HepG2 (cell line): ENCODE data around the gene RAP1A. TPM values are rescaled to one million over a fixed set of nuclear protein-coding genes. Genes with fewer than 3 reads are reported as not detected.

Experiments
- ELF4 ChIP-seq: sonication (generic); formaldehyde crosslinking; IDR thresholded peaks from 2 replicates; pipeline ENCODE4 v1.5.0; 2020; ENCODE audit warnings: missing genetic modification reagents, mild to moderate bottlenecking, moderate library complexity, borderline replicate concordance
- GTF3A ChIP-seq: sonication (generic); formaldehyde crosslinking; conservative IDR thresholded peaks from 2 replicates; pipeline ENCODE4 v1.4.0; 2020; ENCODE audit warnings: mild to moderate bottlenecking, missing genetic modification reagents
- MEIS2 ChIP-seq: sonication (generic); formaldehyde crosslinking; IDR thresholded peaks from 2 replicates; pipeline ENCODE4 v1.9.0; 2021; ENCODE audit warnings: mild to moderate bottlenecking, missing genetic modification reagents
- NFE2L1 ChIP-seq: sonication (generic); formaldehyde crosslinking; IDR thresholded peaks from 2 replicates; pipeline ENCODE4 v1.4.0; 2020; ENCODE audit warnings: missing genetic modification reagents, mild to moderate bottlenecking, borderline replicate concordance
- POLR2AphosphoS2 ChIP-seq: IDR thresholded peaks from 2 replicates; pipeline ENCODE4 v1.6.1; 2011; ENCODE audit warnings: low read depth, low read length, improper control_type of control experiment
- SP4 ChIP-seq: sonication (generic); formaldehyde crosslinking; IDR thresholded peaks from 2 replicates; pipeline ENCODE4 v1.8.1; 2023; ENCODE audit warnings: mild to moderate bottlenecking, missing genetic modification reagents
- ZNF746 ChIP-seq: sonication (generic); formaldehyde crosslinking; IDR thresholded peaks from 2 replicates; pipeline ENCODE4 v1.8.0; 2022; ENCODE audit warnings: mild to moderate bottlenecking, missing genetic modification reagents
- polyA plus RNA-seq, 8 experiments: library from polyadenylated mRNA; depleted of rRNA in 3 of 8; stranded (reverse) in 7 of 8; unstranded in 1 of 8; fragments of >200 nt; fragmentation: Illumina TruSeq in 4 of 8; extraction: Trizol in 4 of 8; gene quantifications; 2 replicates each; pipeline versions ENCODE4 v1.2.1 to v1.2.3, GENCODE V29; 2011 to 2016; ENCODE audit warnings: low read depth in 4 of 8, missing spikeins in 1 of 8, mixed read lengths in 1 of 8; ENCODE audit not compliant: insufficient read depth in 1 of 8
- total RNA-seq, 5 experiments: library from RNA; depleted of rRNA; stranded (reverse); fragments of >200 nt; fragmentation: Illumina TruSeq; extraction: Trizol; gene quantifications; 2 replicates each; pipeline ENCODE4 v1.2.3, GENCODE V29; 2016; ENCODE audit warnings: low read depth in 1 of 5
- TF ChIP-seq, protein P1 (sequence below): sonication (generic); formaldehyde crosslinking; IDR thresholded peaks from 2 replicates; pipeline ENCODE4 v1.5.0; 2020; ENCODE audit warnings: missing genetic modification reagents
- TF ChIP-seq, protein P2 (sequence below): sonication (generic); formaldehyde crosslinking; IDR thresholded peaks from 2 replicates; pipeline ENCODE4 v1.4.0; 2020; ENCODE audit warnings: missing genetic modification reagents
- TF ChIP-seq, protein P3 (sequence below): sonication (generic); formaldehyde crosslinking; IDR thresholded peaks from 2 replicates; pipeline ENCODE4 v1.4.0; 2020; ENCODE audit warnings: mild to moderate bottlenecking, missing genetic modification reagents
- TF ChIP-seq, protein P4 (sequence below): IDR thresholded peaks from 2 replicates; pipeline ENCODE4 v1.6.1; 2016; ENCODE audit warnings: missing compliant biosample characterization, missing genetic modification reagents, borderline replicate concordance
- TF ChIP-seq, protein P5 (sequence below): IDR thresholded peaks from 2 replicates; pipeline ENCODE4 v1.4.0; 2020; ENCODE audit warnings: mild to moderate bottlenecking, missing genetic modification reagents
- TF ChIP-seq, protein P6 (sequence below): IDR thresholded peaks from 2 replicates; pipeline ENCODE4 v1.6.1; 2016; ENCODE audit warnings: missing compliant biosample characterization, missing genetic modification reagents, borderline replicate concordance
- TF ChIP-seq, protein P7 (sequence below): IDR thresholded peaks from 2 replicates; pipeline ENCODE4 v1.6.1; 2016; ENCODE audit warnings: missing genetic modification reagents, missing compliant biosample characterization

The RAP1A gene
- total and polyA plus RNA-seq, 2 of the 13 experiments (the other 11 are each of a cell fraction or from before 2014, with no cell fraction given), result 19.0 to 20.7 TPM

DNA sequence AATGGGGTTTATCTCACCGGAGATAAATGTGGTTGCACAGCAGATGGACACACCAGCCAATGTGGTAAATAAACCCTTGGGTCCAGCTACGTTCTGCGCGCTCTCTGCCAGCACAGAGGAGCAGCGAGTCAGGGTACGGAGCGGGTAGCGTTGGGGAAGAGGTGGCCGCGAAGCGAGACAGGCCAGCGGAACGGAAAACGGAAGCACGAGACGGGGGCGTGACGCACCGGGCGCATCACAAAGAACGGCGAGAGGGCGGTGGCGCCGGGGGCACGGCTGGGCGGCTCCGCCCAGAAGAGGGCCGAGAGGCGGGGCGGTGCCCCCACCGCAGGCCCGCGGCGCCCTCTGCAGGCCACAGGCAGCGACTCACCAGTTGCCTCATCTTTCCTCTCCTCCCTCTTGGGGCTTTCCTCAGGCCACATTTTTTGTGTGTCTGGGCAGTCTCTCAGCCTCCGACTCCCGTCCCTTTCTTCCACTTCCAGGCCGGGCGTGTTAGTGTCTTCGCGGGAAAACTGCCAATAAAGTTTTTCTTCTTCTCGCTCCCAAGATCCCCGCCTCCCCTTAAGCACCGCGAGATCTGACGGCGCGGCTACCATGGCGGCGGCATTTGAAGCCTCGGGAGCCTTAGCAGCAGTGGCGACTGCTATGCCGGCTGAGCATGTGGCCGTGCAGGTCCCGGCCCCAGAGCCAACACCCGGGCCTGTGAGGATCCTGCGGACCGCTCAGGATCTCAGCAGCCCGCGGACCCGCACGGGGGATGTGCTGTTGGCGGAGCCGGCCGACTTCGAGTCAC is 135.9 kb downstream of the RAP1A start, which contains the start of gene DDX20 (continued):
- TF ChIP-seq, protein P1, sequence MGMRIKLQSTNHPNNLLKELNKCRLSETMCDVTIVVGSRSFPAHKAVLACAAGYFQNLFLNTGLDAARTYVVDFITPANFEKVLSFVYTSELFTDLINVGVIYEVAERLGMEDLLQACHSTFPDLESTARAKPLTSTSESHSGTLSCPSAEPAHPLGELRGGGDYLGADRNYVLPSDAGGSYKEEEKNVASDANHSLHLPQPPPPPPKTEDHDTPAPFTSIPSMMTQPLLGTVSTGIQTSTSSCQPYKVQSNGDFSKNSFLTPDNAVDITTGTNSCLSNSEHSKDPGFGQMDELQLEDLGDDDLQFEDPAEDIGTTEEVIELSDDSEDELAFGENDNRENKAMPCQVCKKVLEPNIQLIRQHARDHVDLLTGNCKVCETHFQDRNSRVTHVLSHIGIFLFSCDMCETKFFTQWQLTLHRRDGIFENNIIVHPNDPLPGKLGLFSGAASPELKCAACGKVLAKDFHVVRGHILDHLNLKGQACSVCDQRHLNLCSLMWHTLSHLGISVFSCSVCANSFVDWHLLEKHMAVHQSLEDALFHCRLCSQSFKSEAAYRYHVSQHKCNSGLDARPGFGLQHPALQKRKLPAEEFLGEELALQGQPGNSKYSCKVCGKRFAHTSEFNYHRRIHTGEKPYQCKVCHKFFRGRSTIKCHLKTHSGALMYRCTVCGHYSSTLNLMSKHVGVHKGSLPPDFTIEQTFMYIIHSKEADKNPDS, result no peak
- TF ChIP-seq, protein P2, sequence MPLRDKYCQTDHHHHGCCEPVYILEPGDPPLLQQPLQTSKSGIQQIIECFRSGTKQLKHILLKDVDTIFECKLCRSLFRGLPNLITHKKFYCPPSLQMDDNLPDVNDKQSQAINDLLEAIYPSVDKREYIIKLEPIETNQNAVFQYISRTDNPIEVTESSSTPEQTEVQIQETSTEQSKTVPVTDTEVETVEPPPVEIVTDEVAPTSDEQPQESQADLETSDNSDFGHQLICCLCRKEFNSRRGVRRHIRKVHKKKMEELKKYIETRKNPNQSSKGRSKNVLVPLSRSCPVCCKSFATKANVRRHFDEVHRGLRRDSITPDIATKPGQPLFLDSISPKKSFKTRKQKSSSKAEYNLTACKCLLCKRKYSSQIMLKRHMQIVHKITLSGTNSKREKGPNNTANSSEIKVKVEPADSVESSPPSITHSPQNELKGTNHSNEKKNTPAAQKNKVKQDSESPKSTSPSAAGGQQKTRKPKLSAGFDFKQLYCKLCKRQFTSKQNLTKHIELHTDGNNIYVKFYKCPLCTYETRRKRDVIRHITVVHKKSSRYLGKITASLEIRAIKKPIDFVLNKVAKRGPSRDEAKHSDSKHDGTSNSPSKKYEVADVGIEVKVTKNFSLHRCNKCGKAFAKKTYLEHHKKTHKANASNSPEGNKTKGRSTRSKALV, result no peak
- TF ChIP-seq GTF3A (no peak), POLR2AphosphoS2 (no peak), ELF4 (CRISPR knock-in tag) (no peak), MEIS2 (CRISPR knock-in tag) (peak; percentile 8), SP4 (CRISPR knock-in tag) (peak; percentile 90), ZNF746 (CRISPR knock-in tag) (peak; percentile 74; the same call in 1 of the 2 replicates), NFE2L1 (CRISPR knock-in tag) (0 out of 2 replicates have a peak, but pooled peaks have one; percentile 23)
- TF ChIP-seq, protein P3, sequence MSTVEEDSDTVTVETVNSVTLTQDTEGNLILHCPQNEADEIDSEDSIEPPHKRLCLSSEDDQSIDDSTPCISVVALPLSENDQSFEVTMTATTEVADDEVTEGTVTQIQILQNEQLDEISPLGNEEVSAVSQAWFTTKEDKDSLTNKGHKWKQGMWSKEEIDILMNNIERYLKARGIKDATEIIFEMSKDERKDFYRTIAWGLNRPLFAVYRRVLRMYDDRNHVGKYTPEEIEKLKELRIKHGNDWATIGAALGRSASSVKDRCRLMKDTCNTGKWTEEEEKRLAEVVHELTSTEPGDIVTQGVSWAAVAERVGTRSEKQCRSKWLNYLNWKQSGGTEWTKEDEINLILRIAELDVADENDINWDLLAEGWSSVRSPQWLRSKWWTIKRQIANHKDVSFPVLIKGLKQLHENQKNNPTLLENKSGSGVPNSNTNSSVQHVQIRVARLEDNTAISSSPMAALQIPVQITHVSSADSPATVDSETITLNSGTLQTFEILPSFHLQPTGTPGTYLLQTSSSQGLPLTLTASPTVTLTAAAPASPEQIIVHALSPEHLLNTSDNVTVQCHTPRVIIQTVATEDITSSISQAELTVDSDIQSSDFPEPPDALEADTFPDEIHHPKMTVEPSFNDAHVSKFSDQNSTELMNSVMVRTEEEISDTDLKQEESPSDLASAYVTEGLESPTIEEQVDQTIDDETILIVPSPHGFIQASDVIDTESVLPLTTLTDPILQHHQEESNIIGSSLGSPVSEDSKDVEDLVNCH (CRISPR knock-in tag), result no peak
- TF ChIP-seq, protein P4, sequence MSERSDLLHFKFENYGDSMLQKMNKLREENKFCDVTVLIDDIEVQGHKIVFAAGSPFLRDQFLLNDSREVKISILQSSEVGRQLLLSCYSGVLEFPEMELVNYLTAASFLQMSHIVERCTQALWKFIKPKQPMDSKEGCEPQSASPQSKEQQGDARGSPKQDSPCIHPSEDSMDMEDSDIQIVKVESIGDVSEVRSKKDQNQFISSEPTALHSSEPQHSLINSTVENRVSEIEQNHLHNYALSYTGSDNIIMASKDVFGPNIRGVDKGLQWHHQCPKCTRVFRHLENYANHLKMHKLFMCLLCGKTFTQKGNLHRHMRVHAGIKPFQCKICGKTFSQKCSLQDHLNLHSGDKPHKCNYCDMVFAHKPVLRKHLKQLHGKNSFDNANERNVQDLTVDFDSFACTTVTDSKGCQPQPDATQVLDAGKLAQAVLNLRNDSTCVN, result no peak; the same call in 1 of the 2 replicates
- TF ChIP-seq, protein P5, sequence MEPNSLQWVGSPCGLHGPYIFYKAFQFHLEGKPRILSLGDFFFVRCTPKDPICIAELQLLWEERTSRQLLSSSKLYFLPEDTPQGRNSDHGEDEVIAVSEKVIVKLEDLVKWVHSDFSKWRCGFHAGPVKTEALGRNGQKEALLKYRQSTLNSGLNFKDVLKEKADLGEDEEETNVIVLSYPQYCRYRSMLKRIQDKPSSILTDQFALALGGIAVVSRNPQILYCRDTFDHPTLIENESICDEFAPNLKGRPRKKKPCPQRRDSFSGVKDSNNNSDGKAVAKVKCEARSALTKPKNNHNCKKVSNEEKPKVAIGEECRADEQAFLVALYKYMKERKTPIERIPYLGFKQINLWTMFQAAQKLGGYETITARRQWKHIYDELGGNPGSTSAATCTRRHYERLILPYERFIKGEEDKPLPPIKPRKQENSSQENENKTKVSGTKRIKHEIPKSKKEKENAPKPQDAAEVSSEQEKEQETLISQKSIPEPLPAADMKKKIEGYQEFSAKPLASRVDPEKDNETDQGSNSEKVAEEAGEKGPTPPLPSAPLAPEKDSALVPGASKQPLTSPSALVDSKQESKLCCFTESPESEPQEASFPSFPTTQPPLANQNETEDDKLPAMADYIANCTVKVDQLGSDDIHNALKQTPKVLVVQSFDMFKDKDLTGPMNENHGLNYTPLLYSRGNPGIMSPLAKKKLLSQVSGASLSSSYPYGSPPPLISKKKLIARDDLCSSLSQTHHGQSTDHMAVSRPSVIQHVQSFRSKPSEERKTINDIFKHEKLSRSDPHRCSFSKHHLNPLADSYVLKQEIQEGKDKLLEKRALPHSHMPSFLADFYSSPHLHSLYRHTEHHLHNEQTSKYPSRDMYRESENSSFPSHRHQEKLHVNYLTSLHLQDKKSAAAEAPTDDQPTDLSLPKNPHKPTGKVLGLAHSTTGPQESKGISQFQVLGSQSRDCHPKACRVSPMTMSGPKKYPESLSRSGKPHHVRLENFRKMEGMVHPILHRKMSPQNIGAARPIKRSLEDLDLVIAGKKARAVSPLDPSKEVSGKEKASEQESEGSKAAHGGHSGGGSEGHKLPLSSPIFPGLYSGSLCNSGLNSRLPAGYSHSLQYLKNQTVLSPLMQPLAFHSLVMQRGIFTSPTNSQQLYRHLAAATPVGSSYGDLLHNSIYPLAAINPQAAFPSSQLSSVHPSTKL (CRISPR knock-in tag), result peak; percentile 59
- TF ChIP-seq, protein P6, sequence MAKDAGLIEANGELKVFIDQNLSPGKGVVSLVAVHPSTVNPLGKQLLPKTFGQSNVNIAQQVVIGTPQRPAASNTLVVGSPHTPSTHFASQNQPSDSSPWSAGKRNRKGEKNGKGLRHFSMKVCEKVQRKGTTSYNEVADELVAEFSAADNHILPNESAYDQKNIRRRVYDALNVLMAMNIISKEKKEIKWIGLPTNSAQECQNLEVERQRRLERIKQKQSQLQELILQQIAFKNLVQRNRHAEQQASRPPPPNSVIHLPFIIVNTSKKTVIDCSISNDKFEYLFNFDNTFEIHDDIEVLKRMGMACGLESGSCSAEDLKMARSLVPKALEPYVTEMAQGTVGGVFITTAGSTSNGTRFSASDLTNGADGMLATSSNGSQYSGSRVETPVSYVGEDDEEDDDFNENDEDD (CRISPR knock-in tag), result peak; percentile 92
- TF ChIP-seq, protein P7, sequence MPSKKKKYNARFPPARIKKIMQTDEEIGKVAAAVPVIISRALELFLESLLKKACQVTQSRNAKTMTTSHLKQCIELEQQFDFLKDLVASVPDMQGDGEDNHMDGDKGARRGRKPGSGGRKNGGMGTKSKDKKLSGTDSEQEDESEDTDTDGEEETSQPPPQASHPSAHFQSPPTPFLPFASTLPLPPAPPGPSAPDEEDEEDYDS (CRISPR knock-in tag), result peak; percentile 57
